Esophagus mucosa (tissue), 1 donor: Measurements from ENCODE around the gene PINK1. TPM values are rescaled to one million over a fixed set of nuclear protein-coding genes. Genes with fewer than 3 reads are reported as not detected.
A peak's percentile ranks its signal among the peaks of the same experiment; 100 is the strongest.
"Not testable (repeated sequence)": the region's sequence is repeated elsewhere in the genome, so short reads cannot be mapped to it uniquely, and the experiment has no call there.

Experiments
- ATAC-seq: fragments of 200-7000 bp; cut with Tn5 transposase; one replicate; pipeline ENCODE4 v1.9.1; 2020
- total RNA-seq: library from RNA; stranded (reverse); gene quantifications from one replicate; pipeline ENCODE4 v1.2.4, GENCODE V29; 2023
- donor health status: DM: yes; HTN: yes; CAD: no.

Gene PINK1
- total RNA-seq, 1 donor from 2014 or later: 36.8 TPM

DNA sequence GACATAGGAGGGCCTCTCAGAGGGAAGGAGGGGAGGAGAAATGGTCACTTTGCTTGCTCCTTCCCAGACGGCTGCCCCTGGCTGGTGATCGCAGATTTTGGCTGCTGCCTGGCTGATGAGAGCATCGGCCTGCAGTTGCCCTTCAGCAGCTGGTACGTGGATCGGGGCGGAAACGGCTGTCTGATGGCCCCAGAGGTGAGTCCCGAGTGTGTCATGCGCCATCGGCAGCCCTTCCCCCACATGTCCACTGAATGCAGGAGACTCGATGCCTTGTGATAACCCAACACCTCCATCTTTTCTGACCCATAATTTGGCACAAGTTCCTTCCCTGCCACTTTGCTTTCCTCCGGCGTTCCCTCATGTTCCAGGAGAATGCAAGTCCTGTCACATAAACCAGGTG lies 15.2 kb downstream of the PINK1 start:
- no peak for ATAC-seq

DNA sequence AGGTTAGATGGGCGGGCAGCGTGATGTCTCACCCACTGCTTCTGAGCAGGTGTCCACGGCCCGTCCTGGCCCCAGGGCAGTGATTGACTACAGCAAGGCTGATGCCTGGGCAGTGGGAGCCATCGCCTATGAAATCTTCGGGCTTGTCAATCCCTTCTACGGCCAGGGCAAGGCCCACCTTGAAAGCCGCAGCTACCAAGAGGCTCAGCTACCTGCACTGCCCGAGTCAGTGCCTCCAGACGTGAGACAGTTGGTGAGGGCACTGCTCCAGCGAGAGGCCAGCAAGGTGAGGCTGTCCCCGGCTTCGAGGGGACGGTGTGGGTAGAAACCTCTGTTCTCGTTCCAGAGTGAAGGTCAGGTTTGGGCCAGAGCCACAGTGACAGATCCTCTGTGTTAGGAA lies 15.7 kb downstream of the PINK1 start:
- ATAC-seq: peak; percentile 12

DNA sequence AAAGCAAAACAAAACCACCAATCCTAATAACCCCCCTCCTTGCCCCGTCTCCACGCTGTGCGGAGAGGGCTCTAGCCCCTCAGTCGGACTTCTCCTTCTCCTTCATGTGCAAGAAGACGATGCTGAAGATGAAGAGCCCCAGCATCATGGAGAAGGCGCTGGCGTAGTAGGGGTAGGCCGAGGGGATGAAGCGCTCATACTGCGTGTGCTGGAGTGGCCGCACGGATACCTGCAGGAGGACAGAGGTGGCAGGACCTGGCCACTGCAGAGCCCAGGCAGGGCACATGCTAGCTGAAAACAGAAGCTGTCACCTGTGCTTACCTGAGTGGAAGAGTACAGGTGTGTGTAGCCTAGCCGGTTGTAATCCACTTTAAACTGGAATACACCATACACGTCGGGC lies 19.0 kb downstream of the PINK1 start:
- ATAC-seq: no peak

DNA sequence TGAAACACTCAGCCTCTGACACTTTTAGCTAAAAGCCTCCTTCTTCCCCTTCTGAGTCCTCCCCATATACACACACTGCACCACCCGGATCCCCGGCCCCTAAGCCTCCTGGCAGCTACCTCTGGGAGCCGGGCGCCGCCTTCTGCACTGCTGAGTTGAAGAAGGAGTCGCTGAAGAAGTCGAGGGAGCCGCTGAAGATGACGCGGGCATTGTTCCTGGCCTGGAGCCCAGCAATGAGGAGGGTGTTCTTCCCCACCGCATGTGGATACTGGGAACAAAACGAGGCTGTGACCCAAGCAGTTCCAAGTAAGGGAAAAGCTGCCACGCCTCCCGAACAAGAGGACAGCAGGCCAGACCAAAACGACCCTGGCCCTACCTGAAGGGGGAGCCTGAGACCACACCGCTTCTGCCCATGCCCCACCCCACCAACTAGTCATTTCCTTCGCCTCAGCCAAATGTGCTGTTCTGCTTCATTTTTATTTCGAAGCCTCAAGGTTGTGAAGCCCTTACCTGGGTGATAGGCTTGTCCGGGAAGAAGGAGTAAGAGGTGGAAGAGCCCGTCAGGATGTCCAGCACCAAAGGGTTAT lies 20.9 kb downstream of the PINK1 start:
- no peak for ATAC-seq

DNA sequence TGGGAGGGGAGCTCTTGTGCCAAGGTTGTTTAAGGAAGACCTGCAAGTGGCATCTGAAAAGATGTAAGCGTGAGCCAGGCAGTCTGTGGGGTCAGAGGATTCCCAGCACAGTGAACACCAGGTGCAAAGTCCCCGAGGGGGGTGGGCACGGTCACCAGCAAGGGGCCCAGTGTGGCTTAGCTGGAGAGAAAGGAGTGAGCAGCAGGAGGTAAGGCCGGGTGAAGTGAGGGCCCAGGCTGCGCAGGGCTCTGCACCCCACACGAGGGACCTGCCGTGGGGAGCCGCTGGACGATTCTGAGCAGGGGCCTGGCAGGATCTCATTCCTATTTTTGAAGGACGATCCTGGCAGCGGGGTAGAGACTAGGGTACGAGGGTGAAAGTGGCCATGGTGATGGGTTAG lies 23.8 kb downstream of the PINK1 start:
- ATAC-seq: no peak

DNA sequence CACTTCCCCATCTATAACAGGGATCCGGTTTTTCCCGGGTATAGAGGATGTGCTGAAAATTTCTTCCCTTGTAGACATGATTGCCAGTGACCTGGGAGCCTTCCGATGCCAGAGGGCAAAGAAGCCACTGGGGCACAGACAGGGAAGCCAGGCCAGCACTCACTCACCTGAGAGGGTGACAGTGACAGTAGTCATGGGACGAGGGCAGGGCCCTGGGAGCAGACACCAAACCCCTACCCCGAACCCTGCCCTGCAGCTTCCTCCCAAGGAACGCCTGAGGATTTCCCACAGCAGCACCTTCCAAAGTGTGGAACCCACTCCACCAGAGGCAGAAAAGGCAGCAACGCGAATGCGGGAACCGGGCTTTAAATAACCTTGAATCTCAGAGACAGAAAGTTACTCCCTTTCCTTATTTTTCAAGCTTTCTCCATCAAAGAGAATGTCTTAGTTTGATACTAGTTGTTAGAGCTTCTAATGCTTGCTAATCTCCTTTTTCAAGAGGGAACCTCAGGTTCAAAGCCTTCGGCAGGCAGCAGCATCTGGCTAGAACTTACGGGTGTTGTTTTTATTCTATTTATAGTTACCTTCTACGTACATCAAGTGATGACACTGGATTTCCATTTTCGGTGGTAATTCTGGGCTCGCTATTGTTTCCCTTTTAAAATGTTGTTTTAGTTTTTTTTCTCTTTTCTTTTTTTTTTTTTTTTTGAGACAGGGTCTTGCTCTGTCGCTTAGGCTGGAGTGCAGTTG lies 25.1 kb downstream of the PINK1 start:
- no peak for ATAC-seq

DNA sequence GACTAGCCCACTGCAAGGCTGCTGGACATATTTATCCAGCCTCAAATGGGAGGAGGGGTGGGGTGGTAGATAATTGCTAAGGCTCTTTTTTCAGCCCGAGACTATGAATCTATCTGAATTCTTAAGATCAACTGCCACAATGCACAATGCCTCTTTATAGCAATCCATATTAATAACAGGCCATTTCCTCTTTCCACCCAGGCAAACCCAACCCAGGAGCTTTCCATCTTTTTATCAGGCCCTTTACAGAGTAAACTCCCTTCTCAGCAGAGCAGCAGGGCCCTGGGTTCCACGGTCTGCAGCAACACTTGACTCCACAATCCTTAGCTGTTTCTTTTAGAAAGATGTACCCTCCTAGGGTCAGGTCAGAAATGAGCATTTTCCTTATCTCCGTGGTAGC lies 27.1 kb downstream of the PINK1 start:
- ATAC-seq: no peak

DNA sequence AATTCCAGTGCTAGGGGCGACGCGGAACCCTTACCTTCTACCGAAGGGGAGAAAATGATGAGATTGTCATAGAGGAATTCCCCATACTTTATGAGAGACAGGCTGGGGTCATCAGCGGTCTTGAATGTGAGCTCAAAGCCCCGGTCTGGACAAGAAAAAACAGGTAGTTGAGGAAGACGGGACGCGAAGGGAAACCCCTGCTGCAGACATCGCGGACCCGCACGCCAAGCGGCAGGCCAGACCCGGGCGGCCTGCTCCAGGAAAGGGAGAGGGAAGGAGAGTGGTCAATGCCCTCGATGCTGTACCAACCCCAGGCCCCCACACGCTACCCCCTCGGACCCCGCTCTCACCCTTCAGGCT lies 27.6 kb downstream of the PINK1 start:
- ATAC-seq: peak; percentile 7

DNA sequence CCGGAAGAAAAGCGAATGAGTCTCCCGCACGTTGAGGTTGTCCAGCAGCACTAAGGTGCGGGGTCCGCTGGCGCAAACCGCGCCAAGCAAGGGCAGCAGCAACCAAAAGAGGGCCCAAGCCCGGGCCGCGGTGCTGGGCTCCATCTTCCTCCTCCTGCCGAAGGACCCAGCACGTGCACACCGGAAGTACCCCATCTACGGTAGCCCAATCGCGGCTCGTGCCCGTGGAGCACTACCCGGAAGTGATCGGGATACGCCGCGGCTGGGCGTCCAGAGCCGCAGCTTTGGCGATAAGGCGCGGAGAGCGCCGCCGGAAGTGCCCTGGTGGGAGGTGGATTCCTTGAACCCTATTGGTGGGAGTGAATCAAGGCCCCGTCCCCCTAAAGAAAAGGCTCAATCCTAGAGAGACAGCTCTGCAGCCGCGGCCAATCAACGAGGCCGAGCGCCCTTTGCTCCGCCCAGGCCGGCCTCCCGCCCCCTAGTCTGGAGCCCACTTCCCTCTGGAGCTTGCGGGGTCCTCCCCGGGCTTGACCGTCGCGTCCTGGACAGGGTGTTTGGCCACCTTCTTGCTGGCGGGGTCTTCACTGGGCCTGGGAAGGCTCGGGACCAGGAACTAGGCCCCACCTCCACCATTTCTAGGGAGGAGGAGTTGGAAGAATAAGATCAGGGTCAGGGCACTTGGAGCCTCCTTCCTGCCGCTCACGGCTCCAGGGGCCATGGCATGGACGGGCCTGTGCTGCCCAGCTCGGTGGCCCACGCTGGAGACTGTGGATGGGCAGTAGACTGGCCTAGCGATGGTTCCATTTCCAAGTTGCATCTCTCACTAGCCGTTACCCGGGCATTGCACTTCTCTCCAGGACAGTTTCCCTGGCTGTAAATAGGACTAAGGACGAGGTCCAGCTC lies 28.2 kb downstream of the PINK1 start, which contains the start of gene DDOST:
DDOST (minus strand) TSS at position 163 of the 903 bp plus-strand sequence; CDS start at position 144, 19 bp downstream.
- peak; percentile 98 for ATAC-seq

DNA sequence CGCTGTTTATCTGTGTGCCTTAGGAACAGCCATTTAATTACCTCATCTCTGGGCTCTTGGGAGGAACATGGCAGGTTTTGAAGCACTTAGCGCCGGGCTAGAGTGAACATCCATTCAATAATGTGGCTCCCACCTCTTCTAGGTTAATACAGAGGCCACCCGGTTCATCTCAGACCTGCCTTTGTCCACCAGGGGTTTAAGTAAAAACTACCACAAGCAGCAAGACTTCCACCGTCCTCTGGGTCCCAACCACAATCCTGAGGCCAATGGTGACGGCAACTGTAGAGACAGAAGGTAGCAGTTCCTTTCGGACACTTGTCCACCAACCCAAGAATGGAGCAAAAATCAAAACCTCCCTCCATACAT lies 28.8 kb downstream of the PINK1 start:
- ATAC-seq: no peak

DNA sequence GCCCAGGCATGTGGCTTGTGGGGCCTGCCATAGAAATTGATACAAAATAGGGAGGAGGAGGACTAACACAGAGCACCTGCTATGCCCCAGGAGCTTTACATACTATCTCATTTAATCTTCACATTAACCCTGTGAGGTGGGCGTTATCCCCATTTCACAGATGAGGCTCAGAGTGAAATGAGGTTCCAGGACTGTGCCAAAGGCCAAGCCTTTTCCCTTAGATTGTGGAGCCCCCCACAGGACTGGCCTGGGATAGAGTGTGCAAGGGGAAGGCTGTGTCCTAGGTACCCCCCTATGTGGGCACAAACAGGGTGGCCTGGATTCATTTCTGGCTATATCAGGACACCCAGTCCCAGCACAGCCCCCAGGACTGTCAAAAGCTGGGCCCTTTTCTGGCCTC lies 30.1 kb downstream of the PINK1 start:
- no peak for ATAC-seq

DNA sequence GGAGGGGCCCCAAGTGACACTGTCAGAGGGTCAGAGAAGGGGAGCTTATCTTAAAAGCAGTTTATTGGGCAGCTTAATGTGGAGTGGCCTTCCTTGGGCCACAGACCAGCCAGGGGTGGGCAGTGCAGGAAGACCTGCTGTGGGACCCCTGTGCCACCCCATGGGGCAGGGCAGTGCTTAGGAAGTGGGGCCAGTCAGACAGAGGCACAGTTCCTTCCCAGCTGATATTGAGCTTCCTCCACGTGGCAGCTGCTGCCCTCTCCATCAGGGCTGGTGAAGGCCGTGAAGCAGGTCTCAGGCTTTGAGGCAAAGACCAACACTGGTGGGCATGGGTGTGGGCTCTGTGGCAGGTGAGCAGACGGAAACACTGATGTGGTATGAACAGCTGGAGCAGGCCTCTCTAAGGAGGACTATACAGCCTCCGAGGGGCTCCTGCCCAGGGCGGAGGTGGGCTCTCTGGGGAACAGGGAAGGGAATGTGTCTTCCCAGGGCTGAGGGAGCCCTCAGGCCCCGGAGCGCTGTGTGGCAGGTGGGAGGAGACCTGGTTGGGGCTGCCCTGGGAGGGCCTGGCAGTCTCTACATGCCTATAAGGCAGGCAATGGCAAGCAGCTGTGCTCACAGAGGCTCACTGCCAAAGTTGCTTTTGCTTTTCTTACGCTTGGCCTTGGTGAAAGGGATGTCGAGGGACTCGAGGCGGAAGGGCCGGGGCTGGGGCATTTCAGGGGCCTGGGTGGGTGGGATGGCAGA lies 30.9 kb downstream of the PINK1 start:
- no peak for ATAC-seq

DNA sequence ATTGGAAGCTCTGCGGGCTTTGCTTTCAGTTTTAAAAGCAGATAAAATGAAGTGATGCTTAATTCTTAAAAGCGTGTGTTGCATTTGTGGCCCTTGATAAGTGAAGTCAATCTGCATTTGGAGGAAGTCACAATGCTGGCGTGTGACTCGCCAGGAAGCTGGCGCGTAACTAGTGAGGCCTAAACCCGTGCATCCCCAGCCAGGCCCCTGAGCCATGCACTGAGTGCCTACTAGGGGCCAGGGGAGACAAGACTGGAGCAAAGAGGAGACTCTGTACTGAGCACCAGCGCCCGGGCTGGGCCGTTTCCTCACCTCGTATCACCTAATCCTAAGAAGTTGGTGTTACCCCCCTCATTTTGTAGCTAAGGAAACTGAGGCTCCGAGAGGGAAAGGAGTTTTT lies 32.5 kb downstream of the PINK1 start:
- ATAC-seq: no peak

DNA sequence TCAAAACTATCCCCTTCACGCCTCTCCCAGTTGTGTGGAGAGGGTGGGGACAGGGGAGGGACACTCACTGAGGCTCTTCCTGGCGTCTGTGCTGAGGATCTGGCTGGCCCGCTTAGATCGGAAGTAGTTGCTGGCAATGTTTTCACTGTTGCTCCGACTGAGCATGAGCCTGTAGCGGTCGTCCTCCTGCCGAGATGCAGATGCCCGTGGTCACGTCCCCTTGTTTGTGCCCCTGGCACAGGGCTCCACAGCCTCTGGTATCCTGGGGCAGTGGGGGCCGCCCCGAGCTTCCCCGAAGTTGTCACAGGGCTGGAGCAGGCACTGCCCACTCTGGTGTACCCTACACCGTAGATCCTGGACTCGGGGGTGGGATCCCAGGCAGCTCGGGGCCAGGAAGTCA lies 32.9 kb downstream of the PINK1 start:
- no peak for ATAC-seq

DNA sequence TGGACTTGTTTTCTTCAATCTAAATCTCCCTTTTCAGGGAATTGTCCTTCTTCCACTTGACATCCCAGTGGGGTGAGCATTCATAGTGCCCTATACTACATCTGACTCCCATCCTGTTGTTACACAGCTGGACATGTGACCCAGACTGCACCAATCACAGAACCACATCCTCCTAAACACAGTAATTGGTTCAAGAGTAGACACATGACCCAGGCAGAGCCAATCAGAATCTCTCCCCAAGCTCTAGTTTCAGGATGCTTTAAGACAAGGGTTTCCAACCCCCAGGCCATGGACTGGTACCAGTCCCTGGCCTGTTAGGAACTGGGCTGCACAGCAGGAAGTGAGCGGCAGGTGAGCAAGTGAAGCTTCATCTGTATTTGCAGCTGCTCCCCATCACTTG lies 33.5 kb downstream of the PINK1 start:
- peak; percentile 16 for ATAC-seq

DNA sequence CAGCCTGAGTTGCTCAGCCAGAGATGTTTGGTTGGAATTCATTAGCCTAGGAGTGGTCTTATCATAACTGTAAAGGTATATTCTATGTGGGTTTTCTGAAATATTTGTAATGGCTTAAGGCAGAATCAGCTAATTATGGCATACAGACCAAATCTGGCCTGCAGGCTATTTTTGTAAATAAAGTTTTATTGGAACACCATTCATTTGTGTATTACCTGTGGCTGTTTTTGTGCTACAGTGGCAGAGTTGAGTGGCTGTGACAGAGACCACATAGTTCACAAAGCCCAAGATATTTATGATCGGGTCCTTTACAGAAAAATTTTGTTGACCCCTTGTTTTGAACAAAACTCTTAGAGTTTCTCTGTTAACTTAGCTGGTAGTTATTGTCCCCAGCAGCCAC lies 35.3 kb downstream of the PINK1 start:
- ATAC-seq: no peak

DNA sequence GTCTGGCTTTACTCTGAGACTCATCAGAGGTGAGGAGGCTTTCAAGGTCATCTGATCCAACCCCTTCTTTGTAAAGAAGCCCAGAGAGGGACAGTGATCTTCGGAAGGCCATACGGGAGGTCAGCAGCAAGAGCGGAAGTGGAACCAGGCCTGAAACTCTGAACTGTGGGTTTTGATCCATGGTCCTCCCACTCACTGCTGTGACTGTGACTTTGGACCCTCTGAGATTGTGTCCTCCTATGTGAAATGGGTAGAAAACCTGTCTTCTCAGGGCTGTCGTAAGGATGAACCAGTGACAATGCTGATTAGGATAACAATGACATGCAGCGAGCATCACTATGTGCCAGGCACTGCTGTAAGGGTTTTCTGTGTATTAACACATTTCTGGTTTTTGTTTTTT lies 37.7 kb downstream of the PINK1 start:
- ATAC-seq: no peak

DNA sequence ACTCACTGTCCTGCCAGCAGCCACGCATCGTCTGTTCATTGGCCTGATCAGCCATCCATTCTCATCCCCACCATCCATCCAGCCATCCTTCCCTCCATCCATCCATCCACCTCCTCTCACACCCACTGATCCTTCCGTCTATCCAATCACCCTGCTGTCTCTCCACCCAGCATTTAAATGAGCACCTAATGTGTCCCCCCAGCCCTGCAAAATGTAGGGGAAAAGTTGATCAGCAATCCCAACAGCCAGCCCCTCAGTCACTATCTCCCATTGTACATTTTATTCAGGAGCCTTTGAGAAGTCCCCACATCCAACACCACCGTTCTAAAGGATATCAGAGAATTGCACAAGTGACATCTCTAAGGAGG lies 39.0 kb downstream of the PINK1 start:
- no peak for ATAC-seq

DNA sequence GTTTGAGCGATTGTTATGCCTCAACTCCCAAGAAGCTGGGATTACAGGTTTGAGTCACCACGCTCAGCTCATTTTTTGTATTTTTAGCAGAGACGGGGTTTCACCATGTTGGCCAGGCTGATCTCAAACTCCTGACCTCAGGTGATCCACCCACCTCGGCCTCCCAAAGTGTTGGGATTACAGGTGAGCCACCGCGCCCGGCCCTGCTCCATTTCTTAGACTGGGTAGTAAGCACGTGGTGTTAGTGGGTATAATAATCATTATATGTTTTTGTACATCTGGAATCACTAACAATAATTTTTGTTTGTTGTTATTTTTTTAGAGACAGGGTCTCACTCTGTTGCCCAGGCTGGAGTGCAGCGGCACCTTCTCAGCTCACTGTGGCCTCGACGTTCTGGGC lies 40.4 kb downstream of the PINK1 start:
- ATAC-seq: not testable (repeated sequence)

DNA sequence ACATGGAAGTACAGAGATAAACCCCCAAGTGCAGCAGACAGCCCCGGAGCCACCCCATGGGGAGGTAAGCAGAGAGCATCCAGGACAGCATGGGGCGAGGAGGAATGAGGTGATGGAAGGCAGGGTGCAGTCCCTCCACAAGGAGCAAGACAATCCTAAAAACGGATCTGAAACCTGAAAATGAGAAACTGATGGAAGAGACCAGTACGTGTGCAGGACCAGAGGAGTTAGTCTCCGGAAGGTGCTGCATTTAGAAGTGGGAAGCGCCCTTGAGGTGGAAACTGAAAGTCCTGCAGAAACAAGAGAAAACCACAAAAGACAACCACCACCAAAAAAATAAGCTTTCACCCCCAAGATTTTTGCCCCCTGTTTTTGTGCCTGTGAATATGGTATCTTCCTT lies 45.3 kb downstream of the PINK1 start:
- ATAC-seq: no peak

DNA sequence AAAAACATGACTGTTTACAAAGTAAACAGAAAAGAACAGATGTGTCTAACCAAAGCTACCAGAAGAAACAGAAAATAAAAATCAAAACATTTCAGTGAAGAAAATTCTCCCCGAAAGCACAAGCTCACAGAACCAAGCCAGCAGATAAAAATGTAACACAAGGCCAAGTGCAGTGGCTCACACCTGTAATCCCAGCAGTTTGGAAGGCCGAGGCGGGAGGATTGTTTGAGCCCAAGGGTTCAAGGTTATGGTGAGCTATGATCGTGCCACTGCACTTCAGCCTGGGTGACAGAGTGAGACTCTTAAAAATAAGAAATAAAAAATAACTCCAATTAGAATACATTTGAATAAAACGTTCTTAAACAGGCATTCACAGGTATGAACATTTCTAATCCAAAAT lies 47.0 kb downstream of the PINK1 start:
- ATAC-seq: no peak

DNA sequence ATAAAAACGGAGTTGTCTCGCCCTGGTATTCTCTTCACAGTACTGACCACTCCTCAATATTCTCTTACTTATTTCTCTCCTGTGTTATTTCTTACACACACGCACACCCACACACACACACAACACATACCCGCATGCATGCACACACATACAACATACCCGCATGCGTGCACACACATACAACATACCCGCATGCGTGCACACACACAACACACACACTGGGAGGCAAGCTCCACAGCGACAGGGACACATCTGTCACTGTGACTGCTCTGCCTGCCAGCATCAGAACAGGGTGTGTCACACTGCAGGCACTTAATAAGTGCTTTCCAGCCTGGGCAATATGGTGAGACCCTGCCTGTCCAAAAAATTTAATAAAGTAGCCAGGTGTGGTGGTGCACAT lies 48.7 kb downstream of the PINK1 start:
- ATAC-seq: no peak
